Prostate gland (tissue), 2 donors: ENCODE data around the gene APOO.

Source experiments
- POLR2A ChIP-seq: fragments of 450-650 bp; IDR thresholded peaks from one replicate; pipeline ENCODE4 v1.6.1; 2016; ENCODE audit warnings: antibody characterized with exemption, mild to moderate bottlenecking
- POLR2AphosphoS5 ChIP-seq: sonication (generic); formaldehyde crosslinking; IDR thresholded peaks from one replicate; pipeline ENCODE4 v1.6.1; 2017; ENCODE audit warnings: antibody characterized with exemption
- TF ChIP-seq, protein P1 (sequence below), 4 experiments: fragments of 200-600 bp in 2 of 4; fragments of 450-650 bp in 2 of 4; sonication (generic) in 2 of 4; IDR thresholded peaks; 1 replicate in 3 of 4; 2 replicates in 1 of 4; pipeline ENCODE4 v1.5.1; 2016 to 2019; ENCODE audit warnings: antibody characterized with exemption in 4 of 4, mild to moderate bottlenecking in 2 of 4, moderate library complexity in 2 of 4

DNA sequence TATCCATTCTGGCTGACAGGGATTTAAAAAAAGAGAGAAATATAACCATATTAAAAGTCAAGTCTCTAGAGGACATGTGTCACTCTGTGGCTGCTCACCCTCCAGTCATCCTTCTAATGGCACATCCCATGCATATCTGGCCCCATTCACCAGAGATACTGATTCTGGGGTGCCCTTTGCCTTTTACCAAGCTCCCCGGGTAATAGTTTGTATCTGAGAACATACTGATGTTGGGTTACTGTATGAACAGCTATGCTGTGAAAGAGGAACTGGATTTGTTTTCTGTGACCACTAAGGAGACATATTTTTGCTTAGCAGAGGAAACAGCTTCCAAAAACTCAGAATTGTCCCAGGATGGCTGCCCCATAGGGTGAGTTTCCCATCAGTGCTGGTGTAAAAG lies 68.8 kb downstream of the APOO start:
- TF ChIP-seq, protein P1, sequence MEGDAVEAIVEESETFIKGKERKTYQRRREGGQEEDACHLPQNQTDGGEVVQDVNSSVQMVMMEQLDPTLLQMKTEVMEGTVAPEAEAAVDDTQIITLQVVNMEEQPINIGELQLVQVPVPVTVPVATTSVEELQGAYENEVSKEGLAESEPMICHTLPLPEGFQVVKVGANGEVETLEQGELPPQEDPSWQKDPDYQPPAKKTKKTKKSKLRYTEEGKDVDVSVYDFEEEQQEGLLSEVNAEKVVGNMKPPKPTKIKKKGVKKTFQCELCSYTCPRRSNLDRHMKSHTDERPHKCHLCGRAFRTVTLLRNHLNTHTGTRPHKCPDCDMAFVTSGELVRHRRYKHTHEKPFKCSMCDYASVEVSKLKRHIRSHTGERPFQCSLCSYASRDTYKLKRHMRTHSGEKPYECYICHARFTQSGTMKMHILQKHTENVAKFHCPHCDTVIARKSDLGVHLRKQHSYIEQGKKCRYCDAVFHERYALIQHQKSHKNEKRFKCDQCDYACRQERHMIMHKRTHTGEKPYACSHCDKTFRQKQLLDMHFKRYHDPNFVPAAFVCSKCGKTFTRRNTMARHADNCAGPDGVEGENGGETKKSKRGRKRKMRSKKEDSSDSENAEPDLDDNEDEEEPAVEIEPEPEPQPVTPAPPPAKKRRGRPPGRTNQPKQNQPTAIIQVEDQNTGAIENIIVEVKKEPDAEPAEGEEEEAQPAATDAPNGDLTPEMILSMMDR (IDR thresholded peaks at IDR 0.05) = no peak
- no peak for TF ChIP-seq POLR2A
- no peak for TF ChIP-seq POLR2AphosphoS5
